Activated CD4-positive, alpha-beta T cell treated with anti-CD3 and anti-CD28 coated beads, Interleukin-2, amount 10 ng/mL, durations not matched to agents 7 days and 5 days (primary cell): Measurements from ENCODE around the gene PRKAG2. TPM values are rescaled to one million over a fixed set of nuclear protein-coding genes. Genes with fewer than 3 reads are reported as not detected.
A peak's percentile ranks its signal among the peaks of the same experiment; 100 is the strongest.

Experiments used
- CTCF ChIA-PET: fragments of 350-600 bp; sonication (Branson Sonifier 250); formaldehyde crosslinking; loops from one replicate; lab custom pipeline; 2021; ENCODE audit warnings: antibody characterized with exemption; lab: Charles Lee
- POLR2A ChIA-PET: fragments of 350-600 bp; sonication (Branson Sonifier 250); formaldehyde crosslinking; loops from one replicate; lab custom pipeline; 2021; ENCODE audit warnings: antibody characterized with exemption; lab: Charles Lee
- DNase-seq: peaks from one replicate; pipeline ENCODE4 v3.0.0-alpha.2; 2020
- H3K27ac Mint-ChIP-seq: one replicate; pipeline ENCODE4 v1.8.0; 2021; ENCODE audit warnings: mild to moderate bottlenecking, moderate library complexity, mixed read lengths
- H3K27me3 Mint-ChIP-seq: one replicate; pipeline ENCODE4 v1.8.0; 2021; ENCODE audit warnings: mixed read lengths
- H3K36me3 Mint-ChIP-seq: one replicate; pipeline ENCODE4 v1.8.0; 2021; ENCODE audit warnings: low read depth, mixed read lengths
- H3K4me1 Mint-ChIP-seq: one replicate; pipeline ENCODE4 v1.8.0; 2021; ENCODE audit warnings: mixed read lengths
- H3K4me3 Mint-ChIP-seq: one replicate; pipeline ENCODE4 v1.8.0; 2021; ENCODE audit warnings: mild to moderate bottlenecking, moderate library complexity, mixed read lengths
- H3K9me3 Mint-ChIP-seq: one replicate; pipeline ENCODE4 v1.8.0; 2021; ENCODE audit warnings: mixed read lengths
- total RNA-seq, 2 experiments: library from RNA; stranded (reverse); gene quantifications; one replicate each; pipeline ENCODE4 v1.2.3, GENCODE V29; 2021

The PRKAG2 gene
- total RNA-seq, 2 experiments from 2014 or later = 27.5 to 32.3 TPM

DNA sequence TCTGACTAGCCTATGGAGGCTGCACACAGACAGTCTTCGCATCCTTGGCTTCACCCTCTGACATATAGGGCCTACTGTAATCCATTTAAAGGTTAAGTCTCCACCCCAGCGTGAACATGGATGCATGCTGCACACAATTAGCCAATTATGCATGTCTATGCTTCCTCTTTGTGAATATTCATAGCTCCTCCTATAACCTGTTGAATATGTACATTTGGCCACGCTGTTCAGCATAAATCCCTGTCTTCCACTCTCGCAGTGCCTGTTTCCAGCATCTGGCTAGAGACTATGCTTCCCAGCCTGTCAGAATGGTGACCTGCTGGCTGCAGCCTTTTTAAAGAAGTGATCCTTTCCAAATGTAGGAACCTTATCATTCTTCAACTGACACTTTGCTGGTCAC is 106.7 kb downstream of the PRKAG2 start:
- POLR2A ChIA-PET = no interaction called here
- H3K4me1 Mint-ChIP-seq = peaks cover 56% of the 10 kb centered on the region
- peaks cover 19% of the 10 kb centered on the region for H3K36me3 Mint-ChIP-seq
- H3K27ac Mint-ChIP-seq = peak overlapping the region; percentile 96
- peak overlapping the region; percentile 56 for H3K4me3 Mint-ChIP-seq
- no peak for DNase-seq
- H3K9me3 Mint-ChIP-seq = peaks cover 11% of the 10 kb centered on the region
- H3K27me3 Mint-ChIP-seq = no peaks in the 10 kb centered on the region
- CTCF ChIA-PET = interaction anchor here (1.4 to 2.7 kb wide), 4 partner anchors 10 to 15 kb away, joined by 3 to 10 read pairs (median 4); no protein-coding TSS in a partner anchor

DNA sequence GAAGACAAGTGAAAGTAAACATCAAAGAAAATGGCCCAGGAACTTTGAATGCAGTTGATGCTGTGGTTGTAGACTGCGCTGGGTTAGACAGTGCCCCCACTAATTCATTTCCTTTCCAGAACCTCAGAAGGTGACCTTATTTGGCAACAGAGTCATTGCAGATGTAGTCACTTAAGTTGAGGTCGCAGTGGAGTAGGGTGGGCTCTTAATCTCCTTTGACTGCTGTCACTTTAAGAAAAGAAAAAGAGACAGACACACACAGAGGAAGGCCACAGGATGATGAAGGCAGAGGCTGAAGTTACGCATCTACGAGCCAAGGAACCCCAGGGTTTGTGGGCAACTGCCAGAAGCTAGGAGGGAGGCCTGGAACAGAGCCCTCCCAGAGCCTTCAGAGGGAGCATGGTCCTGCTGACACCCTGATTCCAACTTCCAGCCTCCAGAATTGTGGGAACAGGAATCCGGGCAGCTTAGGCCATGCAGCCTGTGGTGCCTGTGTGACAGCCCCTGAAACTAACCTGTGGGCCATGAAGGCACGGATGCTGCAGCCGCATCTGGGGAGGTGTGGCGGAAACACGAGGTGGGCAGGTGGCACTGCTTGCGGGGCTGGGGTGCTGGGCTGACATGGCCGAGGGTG is 107.6 kb downstream of the PRKAG2 start:
- Mint-ChIP-seq H3K27me3 (no peaks in the 10 kb centered on the region), H3K9me3 (peaks cover 16% of the 10 kb centered on the region), H3K4me1 (peaks cover 56% of the 10 kb centered on the region), H3K36me3 (peaks cover 25% of the 10 kb centered on the region), H3K27ac (peak overlapping the region; percentile 96), H3K4me3 (peak overlapping the region; percentile 56)
- CTCF ChIA-PET = interaction anchor here (1.5 to 2.5 kb wide), 4 partner anchors 9 to 137 kb away, joined by 3 to 7 read pairs (median 6); no protein-coding TSS in a partner anchor
- DNase-seq = peak; percentile 70
- POLR2A ChIA-PET = interaction anchor here (1.5 kb wide), 1 partner anchor 137 kb away, joined by 5 read pairs; no protein-coding TSS in a partner anchor

DNA sequence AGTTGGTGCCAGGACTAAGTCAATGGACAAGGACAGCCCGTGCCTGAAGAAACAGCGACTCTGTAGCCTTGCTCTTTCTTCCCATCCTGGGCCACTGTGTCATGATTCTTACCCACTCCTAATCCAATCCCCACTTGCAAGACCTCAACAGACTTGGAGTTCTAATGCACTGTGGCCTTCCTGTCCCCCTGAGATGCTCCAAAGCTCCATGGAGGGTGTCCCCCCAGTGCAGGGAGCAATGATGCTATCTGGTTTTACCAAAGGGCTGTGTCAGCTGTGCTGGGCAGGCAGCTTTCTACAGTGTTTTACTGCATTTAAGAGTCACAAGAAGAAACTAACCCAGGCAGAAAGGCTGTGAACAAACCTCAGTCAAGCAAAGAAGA is 108.1 kb downstream of the PRKAG2 start:
- H3K36me3 Mint-ChIP-seq = peaks cover 25% of the 10 kb centered on the region
- peaks cover 16% of the 10 kb centered on the region for H3K9me3 Mint-ChIP-seq
- no peak for DNase-seq
- H3K27me3 Mint-ChIP-seq = no peaks in the 10 kb centered on the region
- peaks cover 56% of the 10 kb centered on the region for H3K4me1 Mint-ChIP-seq
- CTCF ChIA-PET = interaction anchor here (0.8 to 2.5 kb wide), 6 partner anchors 8 to 320 kb away, joined by 3 to 7 read pairs (median 6); no protein-coding TSS in a partner anchor
- peak overlapping the region; percentile 96 for H3K27ac Mint-ChIP-seq
- POLR2A ChIA-PET = interaction anchor here (0.6 to 1.5 kb wide), 2 partner anchors 136 to 366 kb away, joined by 3 to 5 read pairs; no protein-coding TSS in a partner anchor
- H3K4me3 Mint-ChIP-seq = peak overlapping the region; percentile 56

DNA sequence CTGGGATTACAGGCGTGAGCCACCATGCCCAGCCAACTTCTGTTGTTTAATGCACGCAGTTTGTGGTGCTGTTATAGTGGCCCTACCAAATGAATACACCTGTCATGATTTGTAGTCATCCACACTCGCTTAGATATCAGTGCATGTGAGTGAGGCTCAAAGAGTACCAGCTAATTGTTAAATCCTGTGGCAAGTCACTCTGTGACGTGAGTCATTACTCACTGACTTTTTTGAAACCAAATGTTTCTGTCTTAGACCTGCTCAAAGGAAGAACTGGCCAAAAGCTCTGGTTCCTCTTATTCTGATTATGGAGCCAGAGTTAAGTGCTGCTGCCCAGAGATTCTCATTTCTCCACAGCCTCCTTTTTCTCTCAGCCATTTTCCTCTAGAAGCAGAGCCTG is 109.4 kb downstream of the PRKAG2 start:
- Mint-ChIP-seq H3K4me1 (peaks cover 56% of the 10 kb centered on the region), H3K27me3 (no peaks in the 10 kb centered on the region), H3K36me3 (peaks cover 25% of the 10 kb centered on the region), H3K4me3 (no peak overlapping the region), H3K9me3 (peaks cover 16% of the 10 kb centered on the region), H3K27ac (peak overlapping the region; percentile 96)
- DNase-seq = no peak
- CTCF ChIA-PET = interaction anchor here (0.7 to 2.5 kb wide), 7 partner anchors 8 to 319 kb away, joined by 3 to 7 read pairs (median 5); no protein-coding TSS in a partner anchor
- POLR2A ChIA-PET = no interaction called here

DNA sequence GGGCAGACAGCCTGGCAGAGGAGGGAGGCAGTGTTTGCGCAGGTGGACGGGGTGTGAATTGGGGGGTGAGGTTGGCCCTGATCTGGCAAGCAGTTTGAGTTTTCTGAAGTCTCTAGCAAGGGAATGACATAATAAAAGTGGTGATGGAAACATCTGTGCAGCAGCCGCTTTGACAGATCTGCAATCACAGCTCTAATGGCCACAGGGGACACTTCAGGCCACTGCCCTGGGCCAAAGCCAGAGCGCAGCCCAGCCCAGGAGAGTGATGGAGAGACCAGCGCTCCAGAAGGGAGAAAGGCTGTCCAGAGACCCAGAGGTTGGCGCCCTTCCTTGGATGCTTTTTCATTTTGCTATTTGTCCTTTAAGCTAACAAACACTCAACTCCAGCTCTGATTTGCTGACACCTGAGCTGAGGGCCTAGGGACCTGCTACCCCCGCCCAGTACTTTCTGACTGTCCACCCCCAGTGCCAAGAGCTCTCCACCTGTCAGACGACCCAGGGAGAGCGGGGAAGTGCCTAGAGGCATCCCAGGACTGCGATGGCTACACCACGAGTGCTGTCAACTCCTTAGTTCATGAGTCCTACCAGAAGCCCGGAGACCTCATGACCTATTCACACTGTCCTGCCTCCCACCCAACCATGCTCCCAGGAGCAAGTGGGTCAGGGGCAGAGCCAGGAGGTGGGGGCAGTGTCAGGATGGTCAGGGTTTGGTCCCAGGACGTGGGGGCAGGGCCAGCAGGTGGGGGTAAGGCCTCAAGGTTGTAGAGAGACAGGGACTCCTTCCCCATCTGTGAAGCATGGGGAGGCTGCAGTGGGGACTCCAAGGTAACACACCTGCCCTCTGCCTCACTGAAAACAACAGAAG is 112.6 kb downstream of the PRKAG2 start:
- Mint-ChIP-seq H3K9me3 (peaks cover 16% of the 10 kb centered on the region), H3K36me3 (peaks cover 16% of the 10 kb centered on the region), H3K27me3 (no peaks in the 10 kb centered on the region), H3K4me1 (peaks cover 32% of the 10 kb centered on the region), H3K4me3 (no peak overlapping the region), H3K27ac (peak overlapping the region; percentile 56)
- CTCF ChIA-PET = no interaction called here
- POLR2A ChIA-PET = no interaction called here
- no peak for DNase-seq

DNA sequence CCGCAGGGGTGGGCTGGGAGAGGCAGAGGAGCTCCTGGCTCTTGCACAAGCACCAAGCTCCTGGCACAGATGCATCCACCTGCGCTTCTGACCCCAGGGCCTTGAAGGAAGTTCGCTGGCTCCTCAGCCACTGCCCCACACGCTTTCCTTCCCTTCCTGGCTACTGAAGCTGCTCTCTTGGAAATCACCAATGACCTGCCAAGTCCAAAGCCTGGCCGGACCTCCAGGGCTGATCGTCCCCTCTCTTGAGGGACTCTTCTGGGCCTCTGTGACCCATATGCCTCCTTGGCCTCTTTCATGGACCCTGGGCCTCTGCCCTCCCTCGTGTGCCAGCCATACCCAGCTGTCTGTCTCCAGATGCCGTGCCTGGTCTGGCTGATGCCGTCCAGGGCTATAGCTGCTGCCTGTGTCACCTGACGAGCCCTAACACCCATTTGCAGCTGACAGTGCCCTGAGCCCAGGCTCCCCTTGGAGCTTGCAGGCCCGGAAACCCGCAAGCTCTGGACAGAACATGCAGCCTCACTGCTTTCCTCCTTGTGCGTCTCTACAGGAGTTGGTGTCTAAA is 113.4 kb downstream of the PRKAG2 start:
- Mint-ChIP-seq H3K27me3 (no peaks in the 10 kb centered on the region), H3K36me3 (peaks cover 16% of the 10 kb centered on the region), H3K27ac (peak overlapping the region; percentile 56), H3K4me1 (peaks cover 26% of the 10 kb centered on the region), H3K9me3 (peaks cover 16% of the 10 kb centered on the region), H3K4me3 (no peak overlapping the region)
- ChIA-PET CTCF (interaction anchor here (0.9 kb wide), 1 partner anchor 130 kb away, joined by 3 read pairs; no protein-coding TSS in a partner anchor), POLR2A (no interaction called here)
- DNase-seq = no peak

DNA sequence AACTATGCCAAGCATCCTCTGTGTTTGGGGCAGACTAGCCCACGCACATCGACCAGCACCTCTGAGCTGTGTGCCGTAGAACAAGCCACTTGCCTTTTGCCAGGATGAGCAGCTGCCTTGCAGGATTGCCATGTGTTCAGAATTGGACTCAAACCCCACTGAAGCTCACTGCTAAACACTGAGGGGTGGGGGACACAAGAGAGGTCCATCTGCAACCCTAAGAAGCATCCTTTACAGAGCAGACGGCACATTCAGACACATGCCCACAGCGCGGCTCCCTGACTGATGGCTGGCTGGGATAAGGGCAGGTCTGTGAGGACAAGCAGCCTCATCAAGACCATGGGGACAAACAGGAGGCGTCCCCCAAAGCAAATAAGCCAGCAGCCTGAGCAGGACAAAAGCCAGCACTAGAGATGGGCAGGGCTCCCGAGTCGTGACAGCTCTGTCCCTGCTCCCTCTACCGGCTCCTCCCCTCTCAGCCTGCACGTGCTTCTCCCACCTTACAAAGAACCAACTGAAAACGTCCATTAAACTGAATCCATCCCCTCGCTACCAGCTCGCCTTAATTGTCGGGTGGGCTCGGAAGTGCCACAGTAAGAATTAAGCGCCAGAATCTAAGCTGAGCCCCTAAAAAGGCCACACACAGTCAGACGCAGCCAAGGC is 114.2 kb downstream of the PRKAG2 start:
- Mint-ChIP-seq H3K4me1 (peaks cover 18% of the 10 kb centered on the region), H3K27ac (no peak overlapping the region), H3K36me3 (peaks cover 16% of the 10 kb centered on the region), H3K27me3 (no peaks in the 10 kb centered on the region), H3K9me3 (peaks cover 16% of the 10 kb centered on the region), H3K4me3 (no peak overlapping the region)
- CTCF ChIA-PET = interaction anchor here (0.9 kb wide), 2 partner anchors 29 to 130 kb away, joined by 3 read pairs; no protein-coding TSS in a partner anchor
- DNase-seq = no peak
- POLR2A ChIA-PET = no interaction called here

DNA sequence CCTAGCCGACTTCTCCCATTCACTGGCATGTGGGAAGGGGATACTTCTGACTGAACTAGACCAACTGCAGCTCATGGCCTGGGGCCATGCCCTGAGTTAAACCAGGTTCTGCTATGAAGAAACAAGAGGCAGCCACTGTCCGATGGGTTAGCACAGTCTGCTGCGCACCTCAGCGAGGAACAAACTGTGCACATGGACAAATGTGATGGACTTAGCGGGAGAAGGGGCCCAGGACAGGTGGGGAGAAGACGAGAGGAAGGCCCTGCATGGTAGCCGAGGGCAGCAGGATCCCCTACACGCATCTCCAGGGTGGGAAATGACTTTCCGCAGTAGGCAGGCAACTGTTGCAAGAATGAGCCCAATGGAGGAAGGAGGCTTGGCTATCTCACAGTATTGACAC is 115.0 kb downstream of the PRKAG2 start:
- Mint-ChIP-seq H3K27ac (no peak overlapping the region), H3K9me3 (peaks cover 15% of the 10 kb centered on the region), H3K4me3 (no peak overlapping the region), H3K36me3 (peaks cover 16% of the 10 kb centered on the region), H3K27me3 (no peaks in the 10 kb centered on the region), H3K4me1 (peaks cover 11% of the 10 kb centered on the region)
- no peak for DNase-seq
- ChIA-PET POLR2A (no interaction called here), CTCF (interaction anchor here (0.9 kb wide), 1 partner anchor 30 kb away, joined by 3 read pairs; no protein-coding TSS in a partner anchor)

DNA sequence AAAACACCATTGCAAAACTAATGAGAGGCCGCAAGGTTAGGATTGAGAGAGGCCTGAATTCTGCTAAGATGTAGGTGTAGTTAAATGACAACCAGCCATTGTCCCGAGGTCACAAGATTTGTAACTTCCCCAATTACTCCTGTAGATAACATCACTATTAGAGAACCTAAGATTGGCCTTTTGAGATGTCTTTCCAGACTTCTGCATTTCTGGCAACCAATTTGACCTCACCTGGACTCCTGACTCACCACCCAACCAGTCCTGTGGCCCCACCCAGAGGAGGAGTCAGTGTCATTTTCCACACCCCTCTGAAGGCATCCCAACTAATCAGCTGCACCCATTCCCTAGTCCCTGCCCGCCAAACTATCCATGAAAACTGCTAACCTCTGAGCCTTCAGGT is 115.7 kb downstream of the PRKAG2 start:
- peaks cover 12% of the 10 kb centered on the region for H3K36me3 Mint-ChIP-seq
- DNase-seq = no peak
- ChIA-PET CTCF (interaction anchor here (1.6 to 1.8 kb wide), 2 partner anchors 9 to 129 kb away, joined by 5 read pairs; no protein-coding TSS in a partner anchor), POLR2A (no interaction called here)
- H3K9me3 Mint-ChIP-seq = peaks cover 13% of the 10 kb centered on the region
- H3K4me1 Mint-ChIP-seq = peaks cover 15% of the 10 kb centered on the region
- H3K27ac Mint-ChIP-seq = no peak overlapping the region
- H3K4me3 Mint-ChIP-seq = no peak overlapping the region
- H3K27me3 Mint-ChIP-seq = no peaks in the 10 kb centered on the region

DNA sequence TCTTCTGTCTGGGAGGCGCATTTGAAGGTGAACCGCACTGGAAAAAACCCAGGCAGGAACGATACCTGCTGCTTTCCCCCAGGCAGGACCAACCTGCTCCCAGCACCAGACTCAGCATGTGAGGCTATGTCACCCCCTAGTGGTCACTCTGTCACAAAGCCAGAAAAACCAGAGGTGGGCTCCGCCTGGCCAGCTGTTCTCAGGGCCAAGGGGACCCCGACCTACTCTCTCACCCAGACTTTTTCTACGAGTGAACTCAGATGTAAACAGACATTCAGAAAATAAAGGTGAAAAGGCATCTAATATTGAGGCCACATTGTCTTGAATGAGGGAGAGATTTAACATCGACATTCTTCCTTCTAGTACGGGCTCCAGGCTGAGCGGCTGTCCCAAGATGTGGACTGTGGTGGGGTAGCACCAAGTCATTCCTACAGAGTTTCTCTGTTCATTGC is 117.3 kb downstream of the PRKAG2 start:
- CTCF ChIA-PET = interaction anchor here (0.9 to 2.8 kb wide), 12 partner anchors 8 to 391 kb away, joined by 3 to 11 read pairs (median 3); no protein-coding TSS in a partner anchor
- H3K27me3 Mint-ChIP-seq = no peaks in the 10 kb centered on the region
- POLR2A ChIA-PET = no interaction called here
- no peak overlapping the region for H3K27ac Mint-ChIP-seq
- peak; percentile 70 for DNase-seq
- no peak overlapping the region for H3K4me3 Mint-ChIP-seq
- H3K4me1 Mint-ChIP-seq = peaks cover 24% of the 10 kb centered on the region
- no peaks in the 10 kb centered on the region for H3K9me3 Mint-ChIP-seq
- H3K36me3 Mint-ChIP-seq = no peaks in the 10 kb centered on the region

DNA sequence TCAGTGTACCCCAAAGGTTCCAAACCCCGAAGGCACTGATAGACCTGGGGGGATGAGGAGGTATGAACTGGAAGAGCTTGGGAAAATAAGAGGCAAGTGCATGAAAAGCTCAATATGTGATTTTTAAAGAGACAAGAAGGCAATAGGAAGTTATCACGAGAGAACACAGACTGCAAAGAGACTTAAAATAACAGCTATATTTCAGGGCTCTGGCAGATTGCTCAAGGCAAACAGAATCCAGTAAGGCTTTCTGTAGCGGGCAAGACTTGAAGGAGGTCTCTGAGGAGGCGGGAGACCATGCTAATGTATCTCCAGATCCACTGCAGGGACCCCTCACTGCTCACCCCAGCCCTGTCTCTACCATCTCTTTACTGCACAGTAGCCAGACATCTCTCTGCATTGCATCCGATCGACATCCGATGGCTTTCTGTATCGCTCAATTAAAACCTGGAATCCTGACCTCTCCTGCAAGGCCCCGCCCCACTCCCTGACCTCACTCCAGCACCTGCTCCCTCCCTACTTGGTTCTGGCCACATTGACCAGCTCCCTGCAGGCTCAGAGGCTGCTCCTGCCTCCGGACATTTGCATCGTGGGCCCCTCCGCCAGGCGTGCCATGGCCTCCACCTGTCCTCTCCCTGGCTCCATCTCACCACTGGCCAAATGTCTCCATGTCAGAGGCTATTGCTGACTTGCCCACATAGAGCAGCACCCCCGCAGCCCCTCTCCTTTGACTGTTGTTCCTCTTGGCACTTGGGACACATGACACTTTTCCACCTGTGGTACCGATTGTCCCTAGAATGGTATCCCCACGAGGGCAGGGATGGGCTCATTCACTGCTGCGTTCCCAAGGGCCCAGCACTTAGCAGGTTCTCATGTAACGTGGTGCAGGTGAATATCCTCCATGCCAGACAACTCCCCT is 118.0 kb downstream of the PRKAG2 start:
- Mint-ChIP-seq H3K27me3 (no peaks in the 10 kb centered on the region), H3K9me3 (no peaks in the 10 kb centered on the region), H3K27ac (peak overlapping the region; percentile 6), H3K4me1 (peaks cover 24% of the 10 kb centered on the region), H3K36me3 (no peaks in the 10 kb centered on the region), H3K4me3 (no peak overlapping the region)
- CTCF ChIA-PET = interaction anchor here (0.7 to 2.8 kb wide), 13 partner anchors 9 to 447 kb away, joined by 3 to 11 read pairs (median 3); no protein-coding TSS in a partner anchor
- DNase-seq = no peak
- POLR2A ChIA-PET = no interaction called here
